Astrocyte (in vitro differentiated cells and primary cell): ENCODE data around the gene PCBP2. TPM values are rescaled to one million over a fixed set of nuclear protein-coding genes. Genes with fewer than 3 reads are reported as not detected.

Experiments
- DNase-seq: peaks from one replicate; pipeline ENCODE4 v3.0.0-alpha.2; 2010; ENCODE audit warnings: low read depth
- FAIRE-seq: peaks from 2 replicates; lab custom pipeline; 2011; peaks lifted over from hg19 to GRCh38; lab: Jason Lieb, UNC
- H2AFZ ChIP-seq: 2 replicates; pipeline ENCODE4 v1.6.0; 2012; ENCODE audit warnings: low read depth, low read length, inconsistent platforms
- H3K27ac ChIP-seq: 2 replicates; pipeline ENCODE4 v1.5.1; 2011; ENCODE audit warnings: low read depth, low read length, inconsistent platforms
- H3K27me3 ChIP-seq: 2 replicates; pipeline ENCODE4 v1.6.0; 2011; ENCODE audit warnings: low read length, inconsistent platforms; ENCODE audit not compliant: insufficient read depth
- H3K36me3 ChIP-seq: 2 replicates; pipeline ENCODE4 v1.5.1; 2011; ENCODE audit warnings: low read length, inconsistent platforms; ENCODE audit not compliant: insufficient read depth
- H3K4me1 ChIP-seq: 2 replicates; pipeline ENCODE4 v1.5.1; 2011; ENCODE audit warnings: low read length, inconsistent platforms; ENCODE audit not compliant: insufficient read depth
- H3K4me2 ChIP-seq: 2 replicates; pipeline ENCODE4 v1.6.0; 2012; ENCODE audit warnings: low read length, inconsistent platforms
- H3K4me3 ChIP-seq: 2 replicates; pipeline ENCODE4 v1.5.1; 2011; ENCODE audit warnings: low read depth, mild to moderate bottlenecking, low read length, inconsistent platforms; ENCODE audit not compliant: insufficient read depth
- H3K79me2 ChIP-seq: 2 replicates; pipeline ENCODE4 v1.6.0; 2012; ENCODE audit warnings: mild to moderate bottlenecking, low read length, inconsistent platforms; ENCODE audit not compliant: insufficient read depth
- H3K9ac ChIP-seq: 2 replicates; pipeline ENCODE4 v1.6.0; 2012; ENCODE audit warnings: mild to moderate bottlenecking, low read length, inconsistent platforms
- H3K9me3 ChIP-seq: 2 replicates; pipeline ENCODE4 v1.5.1; 2012; ENCODE audit warnings: low read depth, mild to moderate bottlenecking, low read length, inconsistent platforms; ENCODE audit not compliant: insufficient read depth
- H4K20me1 ChIP-seq: 2 replicates; pipeline ENCODE4 v1.6.0; 2012; ENCODE audit warnings: low read length, inconsistent platforms; ENCODE audit not compliant: insufficient read depth
- H3K27ac Mint-ChIP-seq: one replicate; pipeline ENCODE4 v1.8.0; 2021; ENCODE audit warnings: mild to moderate bottlenecking, mixed read lengths; ENCODE audit not compliant: unreplicated experiment
- H3K27me3 Mint-ChIP-seq: one replicate; pipeline ENCODE4 v1.8.0; 2021; ENCODE audit warnings: low read depth, mixed read lengths; ENCODE audit not compliant: unreplicated experiment
- H3K36me3 Mint-ChIP-seq: one replicate; pipeline ENCODE4 v1.8.0; 2021; ENCODE audit warnings: low read depth, mixed read lengths; ENCODE audit not compliant: unreplicated experiment
- H3K4me1 Mint-ChIP-seq: one replicate; pipeline ENCODE4 v1.8.0; 2021; ENCODE audit warnings: low read depth, mixed read lengths; ENCODE audit not compliant: unreplicated experiment
- H3K4me3 Mint-ChIP-seq: one replicate; pipeline ENCODE4 v1.8.0; 2021; ENCODE audit warnings: mild to moderate bottlenecking, moderate library complexity, mixed read lengths; ENCODE audit not compliant: unreplicated experiment
- H3K9me3 Mint-ChIP-seq: one replicate; pipeline ENCODE4 v1.8.0; 2021; ENCODE audit warnings: mild to moderate bottlenecking, mixed read lengths; ENCODE audit not compliant: unreplicated experiment
- EZH2 ChIP-seq: IDR thresholded peaks from 2 replicates; pipeline ENCODE4 v1.6.1; 2012; ENCODE audit warnings: mild to moderate bottlenecking, low read length, inconsistent platforms; ENCODE audit not compliant: insufficient read depth
- total RNA-seq: library from RNA; stranded (reverse); gene quantifications from 2 replicates; pipeline ENCODE4 v1.2.1, GENCODE V29; 2021
- TF ChIP-seq, protein P1 (sequence below): IDR thresholded peaks from 2 replicates; pipeline ENCODE4 v1.5.1; 2011; ENCODE audit warnings: low read depth, mild to moderate bottlenecking, inconsistent platforms, low read length, moderate library complexity; ENCODE audit not compliant: insufficient read depth

The PCBP2 gene
- total RNA-seq, 1 donor from 2014 or later: 733 TPM

DNA sequence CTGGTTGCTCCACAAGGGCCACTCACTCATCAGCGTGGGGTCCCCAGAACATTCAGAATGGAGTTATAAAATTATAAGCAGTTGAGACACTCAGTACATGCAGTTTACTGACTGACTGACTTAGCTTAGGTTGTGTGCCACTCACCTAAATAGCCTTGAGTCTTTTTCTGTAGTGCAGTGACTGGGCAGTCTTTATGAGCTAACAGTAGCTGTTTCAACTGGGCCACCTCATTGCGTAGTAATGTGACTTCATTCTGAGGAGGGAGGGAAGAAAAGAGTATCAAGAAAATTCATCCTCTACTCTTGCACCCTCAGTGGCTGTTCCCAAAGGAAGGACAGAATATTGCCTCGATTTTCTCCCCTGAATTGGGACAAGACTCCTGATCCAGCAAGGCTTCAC, 71.2 kb downstream of the PCBP2 start:
- FAIRE-seq: no peak
- H3K27me3 Mint-ChIP-seq: no peaks in the 10 kb centered on the region
- peaks cover 21% of the 10 kb centered on the region for H3K36me3 Mint-ChIP-seq
- Histone ChIP-seq H3K4me2 (no peak overlapping the region), H3K79me2 (no peaks in the 10 kb centered on the region), H3K36me3 (peaks cover 32% of the 10 kb centered on the region), H3K9ac (no peak overlapping the region), H3K27me3 (no peaks in the 10 kb centered on the region), H3K27ac (no peak overlapping the region), H2AFZ (no peak overlapping the region), H3K4me3 (no peak overlapping the region), H4K20me1 (no peaks in the 10 kb centered on the region), H3K9me3 (no peaks in the 10 kb centered on the region), H3K4me1 (no peaks in the 10 kb centered on the region)
- no peak overlapping the region for H3K27ac Mint-ChIP-seq
- H3K9me3 Mint-ChIP-seq: no peaks in the 10 kb centered on the region
- no peak overlapping the region for H3K4me3 Mint-ChIP-seq
- no peak for DNase-seq
- TF ChIP-seq, protein P1, sequence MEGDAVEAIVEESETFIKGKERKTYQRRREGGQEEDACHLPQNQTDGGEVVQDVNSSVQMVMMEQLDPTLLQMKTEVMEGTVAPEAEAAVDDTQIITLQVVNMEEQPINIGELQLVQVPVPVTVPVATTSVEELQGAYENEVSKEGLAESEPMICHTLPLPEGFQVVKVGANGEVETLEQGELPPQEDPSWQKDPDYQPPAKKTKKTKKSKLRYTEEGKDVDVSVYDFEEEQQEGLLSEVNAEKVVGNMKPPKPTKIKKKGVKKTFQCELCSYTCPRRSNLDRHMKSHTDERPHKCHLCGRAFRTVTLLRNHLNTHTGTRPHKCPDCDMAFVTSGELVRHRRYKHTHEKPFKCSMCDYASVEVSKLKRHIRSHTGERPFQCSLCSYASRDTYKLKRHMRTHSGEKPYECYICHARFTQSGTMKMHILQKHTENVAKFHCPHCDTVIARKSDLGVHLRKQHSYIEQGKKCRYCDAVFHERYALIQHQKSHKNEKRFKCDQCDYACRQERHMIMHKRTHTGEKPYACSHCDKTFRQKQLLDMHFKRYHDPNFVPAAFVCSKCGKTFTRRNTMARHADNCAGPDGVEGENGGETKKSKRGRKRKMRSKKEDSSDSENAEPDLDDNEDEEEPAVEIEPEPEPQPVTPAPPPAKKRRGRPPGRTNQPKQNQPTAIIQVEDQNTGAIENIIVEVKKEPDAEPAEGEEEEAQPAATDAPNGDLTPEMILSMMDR: no peak
- no peak for TF ChIP-seq EZH2
- H3K4me1 Mint-ChIP-seq: no peaks in the 10 kb centered on the region

DNA sequence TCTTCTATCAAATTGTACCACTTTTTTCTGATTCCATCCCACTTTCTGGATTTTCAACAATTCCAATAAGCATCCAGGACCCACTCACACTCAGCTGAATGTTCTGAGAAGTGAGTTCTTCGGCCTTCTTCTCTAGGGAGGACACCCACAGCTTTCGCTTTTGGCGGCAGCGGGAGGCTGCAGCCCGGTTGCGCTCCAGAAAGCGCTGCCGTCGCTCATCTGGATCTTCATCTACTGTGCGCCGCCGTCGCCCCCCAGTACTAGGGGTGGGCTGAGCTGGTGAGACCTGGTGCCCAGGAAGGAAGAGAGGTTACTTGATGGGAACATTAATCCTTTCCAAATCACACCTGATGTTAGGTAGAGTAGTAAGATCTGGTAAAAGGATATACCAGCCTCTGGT, 72.6 kb downstream of the PCBP2 start:
- Histone ChIP-seq H3K4me1 (no peaks in the 10 kb centered on the region), H3K4me3 (no peak overlapping the region), H2AFZ (no peak overlapping the region), H3K36me3 (peaks cover 30% of the 10 kb centered on the region), H3K9ac (no peak overlapping the region), H4K20me1 (no peaks in the 10 kb centered on the region), H3K9me3 (no peaks in the 10 kb centered on the region), H3K79me2 (no peaks in the 10 kb centered on the region), H3K4me2 (no peak overlapping the region), H3K27ac (no peak overlapping the region), H3K27me3 (no peaks in the 10 kb centered on the region)
- no peak overlapping the region for H3K4me3 Mint-ChIP-seq
- no peaks in the 10 kb centered on the region for H3K4me1 Mint-ChIP-seq
- no peak overlapping the region for H3K27ac Mint-ChIP-seq
- DNase-seq (no peak), FAIRE-seq (no peak)
- peaks cover 22% of the 10 kb centered on the region for H3K36me3 Mint-ChIP-seq
- no peaks in the 10 kb centered on the region for H3K9me3 Mint-ChIP-seq
- TF ChIP-seq EZH2: no peak
- TF ChIP-seq, protein P1: no peak
- H3K27me3 Mint-ChIP-seq: no peaks in the 10 kb centered on the region

DNA sequence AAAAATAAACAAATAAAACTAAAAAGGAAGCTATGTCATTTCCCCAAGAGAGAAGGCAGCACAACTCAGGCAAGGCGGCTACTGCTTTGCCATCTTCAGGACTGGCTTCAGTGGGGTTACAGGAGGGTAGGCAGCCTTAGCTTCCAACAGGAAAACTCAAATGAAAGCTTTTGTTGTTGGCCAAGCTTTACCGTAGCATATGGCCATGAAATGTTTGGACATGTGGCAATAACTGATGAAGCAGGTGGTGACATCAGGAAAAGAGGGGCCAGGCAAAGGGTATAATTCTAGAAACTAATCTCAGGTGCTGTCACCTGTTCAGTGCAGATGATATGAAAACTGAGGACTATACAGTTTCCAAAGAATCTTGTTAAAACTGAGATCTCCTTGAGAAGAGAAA, 78.2 kb downstream of the PCBP2 start:
- H3K4me3 ChIP-seq: no peak overlapping the region
- no peak for TF ChIP-seq EZH2
- TF ChIP-seq, protein P1: no peak
- H3K27me3 ChIP-seq: no peaks in the 10 kb centered on the region
- DNase-seq (no peak), FAIRE-seq (no peak)
- H3K36me3 ChIP-seq: peaks cover 27% of the 10 kb centered on the region
- H3K4me1 Mint-ChIP-seq: no peaks in the 10 kb centered on the region
- no peaks in the 10 kb centered on the region for H3K9me3 Mint-ChIP-seq
- no peak overlapping the region for H2AFZ ChIP-seq
- no peak overlapping the region for H3K27ac ChIP-seq
- no peak overlapping the region for H3K4me3 Mint-ChIP-seq
- H3K27me3 Mint-ChIP-seq: no peaks in the 10 kb centered on the region
- no peaks in the 10 kb centered on the region for H4K20me1 ChIP-seq
- no peaks in the 10 kb centered on the region for H3K4me1 ChIP-seq
- H3K79me2 ChIP-seq: no peaks in the 10 kb centered on the region
- peaks cover 29% of the 10 kb centered on the region for H3K36me3 Mint-ChIP-seq
- no peak overlapping the region for H3K9ac ChIP-seq
- no peak overlapping the region for H3K27ac Mint-ChIP-seq
- H3K4me2 ChIP-seq: no peak overlapping the region
- no peaks in the 10 kb centered on the region for H3K9me3 ChIP-seq

Other genes with a start within 250 kb of the PCBP2 start
- 0.79 and 1.3 TPM in 2 replicates for gene ITGB7, start 244.9 kb upstream of the PCBP2 start, total RNA-seq
- 10.1 and 11.7 TPM in 2 replicates for gene RARG, start 219.9 kb upstream of the PCBP2 start, total RNA-seq
- gene ESPL1, start 183.8 kb upstream of the PCBP2 start, total RNA-seq: 1.2 and 2.0 TPM in 2 replicates
- 279 and 281 TPM in 2 replicates for gene PFDN5, start 156.6 kb upstream of the PCBP2 start, total RNA-seq
- gene MYG1, start 152.4 kb upstream of the PCBP2 start, total RNA-seq: 37.8 and 40.9 TPM in 2 replicates
- 40.8 and 44.4 TPM in 2 replicates for gene AAAS, start 130.5 kb upstream of the PCBP2 start, total RNA-seq
- gene SP7, start 115.7 kb upstream of the PCBP2 start, total RNA-seq: not detected in 2 replicates
- 48.7 and 50.6 TPM in 2 replicates for gene SP1, start 71.9 kb upstream of the PCBP2 start, total RNA-seq
- not detected in 2 replicates for gene AMHR2, start 28.2 kb upstream of the PCBP2 start, total RNA-seq
- gene PRR13, start 10.4 kb upstream of the PCBP2 start, total RNA-seq: 159 and 190 TPM in 2 replicates
- gene MAP3K12, start 47.4 kb downstream of the PCBP2 start, total RNA-seq: 11.1 and 13.1 TPM in 2 replicates
- gene TARBP2, start 49.2 kb downstream of the PCBP2 start, total RNA-seq: 40.4 and 51.1 TPM in 2 replicates
- gene NPFF, start 55.4 kb downstream of the PCBP2 start, total RNA-seq: 0.82 TPM in 1 of 2 replicates, not detected in the other
- gene ATF7, start 174.3 kb downstream of the PCBP2 start, total RNA-seq: 35.1 and 38.3 TPM in 2 replicates
- gene ATP5MC2, start 224.0 kb downstream of the PCBP2 start, total RNA-seq: 224 and 237 TPM in 2 replicates